Measurements from ENCODE around the gene OTOA.
A peak's percentile ranks its signal among the peaks of the same experiment; 100 is the strongest.
"Not testable (repeated sequence)": the region's sequence is repeated elsewhere in the genome, so short reads cannot be mapped to it uniquely, and the experiment has no call there.

OTOA gene

DNA sequence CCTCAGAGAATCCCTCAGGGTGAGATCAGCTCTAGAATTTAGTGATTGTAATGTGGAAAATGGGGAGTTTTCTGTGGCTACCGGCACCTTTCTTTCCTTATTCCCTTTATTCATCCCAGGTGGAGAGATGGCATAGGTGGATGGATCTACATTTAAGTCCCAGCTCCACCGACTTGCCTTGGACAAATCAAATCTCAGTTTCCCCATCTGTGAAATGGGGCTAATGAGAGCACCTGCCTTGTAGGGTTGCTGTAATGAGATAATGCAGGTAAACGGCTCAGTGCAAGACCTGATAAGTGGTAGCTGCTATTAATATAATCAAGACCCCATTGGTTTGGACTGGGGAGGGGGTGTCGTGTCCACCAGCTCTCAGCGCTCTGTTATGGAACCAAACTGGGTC, 40.5 kb downstream of the OTOA start:
- no peak overlapping the region for H3K27ac ChIP-seq
- TF ChIP-seq CTCF (conservative IDR thresholded peaks at IDR 0.05): no peak

GRCh38 chr16:21704733-21705132, 41.0 kb downstream of the OTOA start:
- TF ChIP-seq CTCF (conservative IDR thresholded peaks at IDR 0.05): no peak
- H3K27ac ChIP-seq: no peak overlapping the region

GRCh38 chr16:21708533-21709115, 44.9 kb downstream of the OTOA start:
- no peak overlapping the region for H3K27ac ChIP-seq
- peak; percentile 77 for TF ChIP-seq CTCF (conservative IDR thresholded peaks at IDR 0.05)

GRCh38 chr16:21710938-21711337, 47.2 kb downstream of the OTOA start:
- H3K27ac ChIP-seq: no peak overlapping the region
- TF ChIP-seq CTCF (conservative IDR thresholded peaks at IDR 0.05): no peak

GRCh38 chr16:21713549-21714368, 50.0 kb downstream of the OTOA start:
- TF ChIP-seq CTCF (conservative IDR thresholded peaks at IDR 0.05): no peak
- H3K27ac ChIP-seq: no peak overlapping the region

- H3K27ac ChIP-seq: not testable (repeated sequence)
Measured at GRCh38 chr16:21714369-21714618, 50.5 kb downstream of the OTOA start.

- no peak overlapping the region for H3K27ac ChIP-seq
- no peak for TF ChIP-seq CTCF (conservative IDR thresholded peaks at IDR 0.05)
Measured at GRCh38 chr16:21717608-21718007, 53.8 kb downstream of the OTOA start.

DNA sequence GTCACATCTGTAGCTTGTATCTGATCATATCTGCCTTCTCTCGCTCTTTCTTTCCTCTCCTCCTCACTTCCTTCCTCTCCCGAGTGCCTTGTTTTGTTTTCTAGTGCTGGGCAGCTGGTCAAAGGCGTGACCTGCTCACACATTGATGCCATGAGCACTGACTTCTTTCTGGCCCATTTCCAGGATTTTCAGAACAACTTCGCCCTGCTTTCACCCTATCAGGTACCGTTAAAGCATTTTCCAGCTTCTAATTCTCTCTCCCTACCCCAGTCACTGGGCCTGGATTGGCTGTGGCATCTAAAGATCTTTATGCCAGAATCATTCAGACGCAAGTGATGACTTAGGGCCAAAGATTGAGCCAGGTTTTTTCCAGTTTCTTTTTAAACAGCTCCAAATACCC, 55.5 kb downstream of the OTOA start:
- no peak for TF ChIP-seq CTCF (conservative IDR thresholded peaks at IDR 0.05)

More for the DNA sequence above, 55.5 kb downstream of the OTOA start:
- H3K27ac ChIP-seq: no peak overlapping the region

All from VCaP (cell line).